UCSD-AML1 (cell line): ENCODE measurements around the gene RUNDC3A.
"Not testable (repeated sequence)": the region's sequence is repeated elsewhere in the genome, so short reads cannot be mapped to it uniquely, and the experiment has no call there.

ENCODE experiments used
- DNase-seq: peaks from one replicate; lab custom pipeline; 2025; ENCODE audit not compliant: unreplicated experiment; lab: John Stamatoyannopoulos, UW

RUNDC3A gene

GRCh38 chr17:44318077-44318892, 9.9 kb downstream of the RUNDC3A start:
- DNase-seq: no peak

GRCh38 chr17:44320066-44320465, 11.7 kb downstream of the RUNDC3A start:
- DNase-seq: no peak

- no peak for DNase-seq
Measured at GRCh38 chr17:44321246-44322120, 13.1 kb downstream of the RUNDC3A start.

GRCh38 chr17:44322236-44322895, 14.0 kb downstream of the RUNDC3A start:
- DNase-seq: no peak

GRCh38 chr17:44323359-44324091, 15.1 kb downstream of the RUNDC3A start:
- no peak for DNase-seq

DNA sequence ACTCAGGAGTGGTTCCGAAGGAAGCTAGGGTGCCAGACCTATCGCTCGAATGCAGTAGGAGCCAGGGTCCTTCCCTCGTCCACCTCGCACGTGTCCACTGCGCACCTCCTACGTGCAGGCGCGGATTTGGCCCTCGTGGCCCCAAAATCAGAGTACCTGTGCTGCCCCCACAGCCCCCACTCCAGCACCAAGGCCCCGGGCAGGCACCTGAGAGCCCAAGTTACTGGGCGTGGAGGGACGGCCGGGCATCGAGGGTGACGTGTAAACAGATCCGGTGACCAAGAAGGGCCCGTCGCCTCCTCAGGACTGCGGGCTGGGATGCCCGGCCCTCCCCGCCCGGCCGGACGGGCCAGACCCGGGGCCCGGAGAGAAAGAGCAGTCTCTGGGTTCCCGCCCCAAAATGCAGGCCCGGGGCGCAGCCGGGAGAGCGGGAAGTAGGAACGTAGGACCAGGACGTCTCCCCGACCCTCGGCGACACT, 15.7 kb downstream of the RUNDC3A start:
- DNase-seq: no peak

DNA sequence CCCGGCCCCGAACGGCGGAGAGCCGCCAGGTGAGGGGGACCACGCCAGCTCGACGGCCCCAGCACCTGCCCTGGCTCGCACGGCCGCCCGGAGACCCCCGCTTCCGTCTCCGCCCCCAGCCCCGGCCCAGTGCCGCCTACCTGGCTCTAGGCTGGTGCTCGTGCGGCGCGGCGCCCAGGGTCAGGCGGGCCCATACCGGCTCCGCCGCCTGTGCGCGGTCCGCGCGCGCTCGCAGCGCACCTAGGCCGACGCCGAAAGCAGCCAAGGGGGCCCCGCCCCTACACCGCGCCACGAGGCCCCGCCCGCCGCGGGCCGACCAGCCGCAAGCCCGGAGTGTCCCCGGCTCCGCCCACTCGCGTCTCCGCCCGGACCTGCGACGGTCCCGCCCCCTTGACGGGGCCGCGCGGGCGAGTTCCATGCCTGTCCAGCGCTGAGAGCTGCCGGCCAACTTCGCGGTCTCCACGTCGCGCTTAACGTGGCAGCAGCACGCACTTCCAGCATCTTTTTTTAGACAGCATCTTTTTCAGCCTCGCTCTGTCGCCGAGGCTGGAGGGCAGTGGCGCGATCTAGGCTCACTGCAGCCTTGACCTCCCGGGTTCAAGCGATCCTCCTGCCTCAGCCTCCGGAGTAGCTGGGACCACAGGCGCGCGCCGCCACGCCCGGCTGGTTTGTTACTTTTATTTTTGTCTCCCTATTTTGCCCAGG, 16.3 kb downstream of the RUNDC3A start, which contains the start of gene SLC25A39:
Gene SLC25A39, minus strand, starts transcription at position 253 of the 705 bp plus-strand sequence. CDS start 1,261 bp downstream, outside the sequence.
- DNase-seq: peak; percentile 95

DNA sequence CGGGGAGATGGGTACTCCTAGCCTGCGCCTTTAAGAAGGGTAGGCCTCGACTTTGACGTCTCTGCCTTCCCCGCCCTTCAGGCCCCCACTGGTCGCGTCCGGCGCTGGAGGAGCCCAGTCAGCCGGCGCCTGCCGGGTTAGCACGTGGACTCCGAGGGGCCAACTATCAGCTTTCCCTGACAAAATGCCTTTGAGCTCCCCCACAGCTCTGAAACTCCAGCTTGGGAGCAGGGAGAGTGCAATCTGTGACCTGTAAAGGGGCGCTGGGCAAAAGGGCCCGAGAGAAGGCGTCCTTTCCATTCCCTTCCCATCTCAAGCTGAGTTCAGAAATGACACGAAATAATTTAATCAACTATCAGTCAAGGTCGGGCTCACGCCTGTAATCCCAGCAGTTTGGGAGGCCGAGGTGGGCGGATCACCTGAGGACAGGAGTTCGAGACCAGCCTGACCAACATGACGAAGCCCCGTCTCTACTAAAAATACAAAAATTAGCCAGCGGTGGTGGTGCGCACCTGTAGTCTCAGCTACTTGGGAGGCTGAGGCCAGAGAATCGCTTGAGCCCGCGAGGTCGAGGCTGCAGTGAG, 18.6 kb downstream of the RUNDC3A start:
- DNase-seq: peak; percentile 93

GRCh38 chr17:44327715-44328449, 19.5 kb downstream of the RUNDC3A start:
- DNase-seq: no peak

- DNase-seq: not testable (repeated sequence)
Measured at GRCh38 chr17:44329516-44329915, 21.1 kb downstream of the RUNDC3A start.

GRCh38 chr17:44330263-44330662, 21.9 kb downstream of the RUNDC3A start:
- DNase-seq: not testable (repeated sequence)

DNA sequence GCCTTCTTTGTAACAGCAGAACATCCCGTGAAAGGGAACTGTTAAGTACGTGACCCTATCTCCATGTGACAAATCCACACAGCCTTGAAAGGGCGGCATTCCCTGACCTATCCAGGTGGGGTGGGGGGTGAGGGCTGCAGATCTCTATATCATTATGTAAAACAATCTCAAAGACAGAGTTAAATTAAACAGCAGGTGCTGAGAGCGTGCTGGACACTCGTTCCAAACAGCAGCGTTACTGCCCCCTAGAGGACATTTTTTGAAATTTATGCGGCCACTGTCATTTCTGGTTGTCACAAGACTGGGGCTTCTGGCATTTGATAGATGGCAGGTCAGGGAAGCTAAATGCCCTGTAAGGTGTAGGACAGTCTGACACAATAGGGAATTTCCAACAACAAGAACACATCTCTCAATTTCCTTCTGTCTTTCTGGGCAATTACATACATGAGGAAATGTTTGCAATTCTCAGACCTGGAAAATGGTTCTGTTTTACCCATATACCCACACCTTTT, 22.9 kb downstream of the RUNDC3A start:
- DNase-seq: peak; percentile 50

GRCh38 chr17:44333371-44333770, 25.0 kb downstream of the RUNDC3A start:
- no peak for DNase-seq

DNA sequence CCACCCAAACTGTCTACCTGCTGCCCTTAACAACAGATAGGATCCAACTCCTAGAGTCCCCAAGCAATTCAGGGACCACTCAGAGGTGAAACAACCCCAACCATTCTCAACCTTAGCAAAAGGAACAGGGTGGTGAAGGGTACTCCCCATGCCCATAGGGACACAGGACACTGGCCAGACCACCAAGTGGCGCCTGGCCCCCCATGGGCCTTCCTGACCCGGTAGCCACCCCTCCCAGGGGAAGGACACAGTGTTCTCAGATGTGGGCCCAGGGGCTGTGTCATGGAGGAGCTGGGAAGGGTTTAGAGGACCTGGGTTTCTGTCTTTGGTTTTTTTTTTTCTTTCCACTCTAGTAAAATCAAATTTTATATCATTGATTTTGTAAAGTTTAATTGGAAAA, 25.9 kb downstream of the RUNDC3A start:
- DNase-seq: no peak

DNA sequence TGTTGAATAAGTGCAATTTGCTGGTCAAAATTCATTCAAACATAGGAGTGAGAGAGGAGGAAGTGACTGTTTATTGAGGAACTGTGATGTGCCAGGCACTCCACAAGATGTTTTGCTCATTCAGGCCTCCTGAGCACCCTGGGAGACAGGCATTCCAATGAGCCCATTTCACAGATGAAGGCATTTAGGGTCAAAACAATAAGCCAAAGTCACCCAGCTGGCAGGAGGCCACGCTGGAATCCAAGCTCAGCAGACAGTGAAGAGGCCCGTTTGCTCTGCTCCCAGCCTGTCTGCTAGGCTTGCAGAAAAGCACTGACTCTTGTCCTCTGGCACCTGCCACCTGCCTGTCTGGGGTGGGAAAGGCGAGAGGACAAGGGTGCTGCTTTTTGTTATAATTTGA, 26.3 kb downstream of the RUNDC3A start:
- no peak for DNase-seq

DNA sequence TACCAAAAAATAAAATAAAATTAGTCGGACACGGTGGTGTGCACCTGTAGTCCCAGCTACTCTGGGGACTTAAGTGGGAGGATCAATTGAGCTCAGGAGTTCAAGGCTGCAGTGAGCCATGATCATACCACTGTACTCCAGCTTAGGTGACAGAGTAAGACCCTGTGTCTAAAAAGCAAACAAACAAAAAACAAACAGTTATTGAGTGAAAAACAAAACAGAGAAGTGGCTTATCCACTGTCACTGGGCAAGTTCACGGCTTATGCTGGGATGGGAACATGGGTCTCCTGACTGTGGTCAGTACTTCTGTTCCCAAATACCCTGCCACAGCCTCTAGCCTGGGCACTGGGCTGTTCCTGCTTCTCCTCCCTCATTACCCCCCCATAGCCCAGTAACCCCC, 27.2 kb downstream of the RUNDC3A start:
- no peak for DNase-seq

DNA sequence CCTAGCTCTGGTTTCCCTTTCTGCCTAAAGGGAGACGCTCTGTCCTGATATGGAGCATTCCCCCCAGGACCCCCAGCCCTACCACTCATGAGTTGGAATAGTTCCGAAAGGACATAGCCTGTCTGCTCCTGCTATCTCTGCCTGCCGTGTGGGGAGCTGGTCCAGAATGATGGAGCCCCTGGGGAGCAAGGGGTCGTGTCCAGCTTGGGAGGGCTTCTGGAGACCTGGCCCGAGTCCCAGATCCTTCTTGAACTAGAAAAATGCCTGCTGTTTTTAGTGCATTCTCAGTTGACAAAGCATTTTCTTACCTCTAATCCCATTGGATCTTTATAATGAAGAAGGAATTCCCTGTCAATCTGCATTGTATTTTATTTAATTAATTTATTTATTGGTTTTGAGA, 27.6 kb downstream of the RUNDC3A start:
- no peak for DNase-seq

GRCh38 chr17:44338702-44339101, 30.3 kb downstream of the RUNDC3A start:
- DNase-seq: no peak

DNA sequence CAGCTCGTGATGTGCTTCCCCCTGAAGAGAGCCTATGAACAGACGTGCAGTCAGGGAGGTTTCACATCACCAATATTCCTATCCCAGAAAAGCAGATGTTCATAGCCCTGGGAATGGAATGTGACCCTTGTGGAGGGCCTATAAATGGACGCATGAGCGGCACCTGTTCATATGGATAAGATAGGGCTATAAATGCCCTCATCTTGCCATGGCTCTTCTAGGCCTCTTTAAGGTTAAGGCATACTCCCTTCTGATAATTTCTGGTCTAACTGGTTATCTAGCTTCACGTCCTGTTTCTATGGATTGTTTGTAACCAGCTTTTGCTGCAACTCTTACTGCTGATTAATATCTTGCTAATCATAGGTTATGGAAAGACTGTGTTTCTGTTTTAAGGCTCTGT, 32.2 kb downstream of the RUNDC3A start:
- not testable (repeated sequence) for DNase-seq
